Activated naive CD8-positive, alpha-beta T cell treated with anti-CD3 and anti-CD28 coated beads for 36 hours (primary cell): ENCODE data around the gene ARL3. TPM values are rescaled to one million over a fixed set of nuclear protein-coding genes. Genes with fewer than 3 reads are reported as not detected.
"Not testable (repeated sequence)": the region's sequence is repeated elsewhere in the genome, so short reads cannot be mapped to it uniquely, and the experiment has no call there.

Experiments
- DNase-seq: peaks from one replicate; pipeline ENCODE4 v3.0.0; 2021
- H3K27ac Mint-ChIP-seq: one replicate; pipeline ENCODE4 v1.8.0; 2022; ENCODE audit warnings: mild to moderate bottlenecking, moderate library complexity, mixed read lengths
- H3K27me3 Mint-ChIP-seq: one replicate; pipeline ENCODE4 v1.8.0; 2022; ENCODE audit warnings: mild to moderate bottlenecking, mixed read lengths
- H3K36me3 Mint-ChIP-seq: one replicate; pipeline ENCODE4 v1.8.0; 2021; ENCODE audit warnings: mild to moderate bottlenecking, mixed read lengths
- H3K4me1 Mint-ChIP-seq: one replicate; pipeline ENCODE4 v1.8.0; 2021; ENCODE audit warnings: mixed read lengths
- H3K4me3 Mint-ChIP-seq: one replicate; pipeline ENCODE4 v1.8.0; 2022; ENCODE audit warnings: mild to moderate bottlenecking, moderate library complexity, mixed read lengths
- H3K9me3 Mint-ChIP-seq: one replicate; pipeline ENCODE4 v1.8.0; 2022; ENCODE audit warnings: mixed read lengths
- total RNA-seq, 2 experiments: library from RNA; stranded (reverse); gene quantifications; one replicate each; pipeline ENCODE4 v1.2.3, GENCODE V29; 2021

The ARL3 gene
- total RNA-seq, 2 experiments from 2014 or later = 5.7 to 6.2 TPM

DNA sequence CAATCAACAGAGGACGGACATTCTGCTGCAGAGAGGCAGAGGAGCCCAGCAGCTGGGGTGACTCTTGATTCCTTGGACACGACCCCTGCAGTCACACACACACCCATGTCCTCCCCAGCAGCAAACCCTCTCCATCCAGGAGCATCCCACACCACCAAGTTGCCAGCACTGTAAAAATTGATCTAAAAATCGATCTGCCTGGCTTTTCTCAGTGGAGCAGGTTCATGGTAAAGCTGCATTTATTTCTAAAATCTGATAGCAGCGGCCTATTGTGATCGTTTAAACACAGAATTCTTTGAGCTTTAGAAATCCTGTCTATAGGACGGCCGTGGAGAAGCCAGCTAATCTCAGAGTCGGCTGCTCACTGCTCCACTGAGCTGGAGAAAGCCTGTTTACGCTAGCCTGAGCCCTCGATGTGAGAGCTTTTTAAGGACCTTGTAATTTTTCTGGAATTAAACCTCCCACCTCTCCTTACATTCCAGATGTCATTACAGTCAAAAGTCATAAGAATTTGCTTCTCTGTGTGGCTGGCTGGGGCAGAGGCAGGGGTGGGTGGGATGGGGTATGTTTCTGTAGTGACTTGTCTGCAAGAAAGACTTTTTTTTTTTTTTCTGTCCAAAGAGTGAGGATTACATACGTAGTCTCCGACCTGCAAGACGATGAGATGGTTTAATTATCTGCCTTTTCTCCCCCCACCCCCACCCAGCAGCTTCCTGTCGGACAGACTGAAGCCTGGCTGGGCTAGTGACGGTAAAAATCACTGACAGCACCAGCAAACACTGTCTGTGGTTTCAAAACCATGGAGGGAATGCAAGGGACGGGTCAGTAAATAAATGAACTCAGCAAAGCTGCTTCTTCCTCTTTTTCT is 38.3 kb downstream of the ARL3 start:
- H3K27ac Mint-ChIP-seq = no peak overlapping the region

DNA sequence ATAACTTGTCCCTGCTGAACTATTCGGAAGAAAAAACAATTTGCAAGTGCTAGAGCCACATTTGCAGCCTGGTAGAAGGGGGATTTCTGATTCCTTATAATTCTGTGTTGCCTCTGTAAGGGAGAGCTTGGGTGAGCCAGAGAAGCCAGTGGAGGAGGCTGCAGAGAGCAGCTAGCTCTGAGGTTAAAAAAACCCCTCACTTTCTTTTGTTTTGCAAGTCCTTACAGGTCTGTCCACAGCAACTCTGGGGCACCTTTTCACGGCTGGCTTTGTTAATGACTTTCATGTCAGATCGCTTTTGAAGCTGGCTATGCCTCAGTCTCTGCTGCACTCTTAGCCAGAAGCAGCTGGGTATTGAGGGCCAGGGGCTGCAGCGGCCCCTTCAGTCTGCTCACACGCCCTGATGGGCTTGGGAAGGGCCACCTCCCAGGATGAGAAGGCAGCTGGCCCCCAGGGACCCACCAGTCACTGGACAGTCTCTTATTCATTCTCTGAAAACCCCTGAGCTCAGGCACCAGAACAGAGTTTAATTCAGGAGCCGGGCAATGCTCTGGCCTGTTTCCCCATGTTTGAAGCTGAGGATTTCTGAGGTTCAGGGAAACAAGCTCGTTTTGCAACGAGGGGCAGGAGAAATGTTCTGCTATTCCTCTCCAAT is 39.1 kb downstream of the ARL3 start:
- H3K9me3 Mint-ChIP-seq = no peaks in the 10 kb centered on the region
- H3K27me3 Mint-ChIP-seq = no peaks in the 10 kb centered on the region
- no peaks in the 10 kb centered on the region for H3K36me3 Mint-ChIP-seq
- peak overlapping the region; percentile 78 for H3K4me3 Mint-ChIP-seq
- peak overlapping the region; percentile 42 for H3K27ac Mint-ChIP-seq
- H3K4me1 Mint-ChIP-seq = peaks cover 39% of the 10 kb centered on the region
- no peak for DNase-seq

More for the DNA sequence above, 38.3 kb downstream of the ARL3 start:
- DNase-seq = no peak
- no peak overlapping the region for H3K4me3 Mint-ChIP-seq
- no peaks in the 10 kb centered on the region for H3K9me3 Mint-ChIP-seq
- H3K36me3 Mint-ChIP-seq = no peaks in the 10 kb centered on the region
- peaks cover 39% of the 10 kb centered on the region for H3K4me1 Mint-ChIP-seq
- H3K27me3 Mint-ChIP-seq = no peaks in the 10 kb centered on the region

GRCh38 chr10:102674566-102674965 is 39.6 kb downstream of the ARL3 start:
- Mint-ChIP-seq H3K4me1 (peaks cover 42% of the 10 kb centered on the region), H3K36me3 (no peaks in the 10 kb centered on the region), H3K27ac (peak overlapping the region; percentile 42), H3K4me3 (peak overlapping the region; percentile 78), H3K27me3 (no peaks in the 10 kb centered on the region), H3K9me3 (no peaks in the 10 kb centered on the region)
- DNase-seq = no peak

DNA sequence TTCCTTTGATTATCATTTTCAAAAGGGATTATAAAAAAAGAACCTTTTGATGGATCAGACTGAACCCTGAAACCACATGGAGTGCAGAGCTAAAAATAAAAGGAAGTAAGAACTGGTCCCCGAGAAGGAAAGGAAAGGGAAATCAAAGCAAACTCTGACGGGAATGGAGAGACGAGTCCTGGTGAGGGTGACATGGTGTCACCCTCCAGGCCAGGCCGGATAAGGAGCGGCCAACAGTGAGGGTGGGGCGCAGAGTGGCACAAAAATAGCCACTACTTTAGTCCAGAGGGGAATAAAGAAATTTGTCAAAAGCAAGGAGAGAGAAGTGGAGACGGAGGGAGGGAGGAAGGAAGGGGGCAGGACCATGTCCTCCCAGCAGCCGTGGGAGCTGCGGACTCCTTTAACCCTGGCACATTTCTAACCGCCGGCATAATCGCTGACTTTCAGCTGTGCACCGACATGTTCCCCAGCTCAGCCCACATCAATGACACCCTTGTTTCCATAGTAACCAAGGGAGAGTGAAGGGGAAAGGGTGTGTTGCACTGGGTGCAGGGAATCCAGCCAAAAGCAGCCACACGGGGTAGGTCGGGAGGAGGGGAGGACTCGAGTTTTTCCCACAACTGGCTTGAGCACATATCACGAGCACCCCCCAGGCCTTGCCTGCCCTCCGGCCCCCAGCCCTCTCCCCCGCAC is 40.2 kb downstream of the ARL3 start:
- DNase-seq = peak; percentile 72
- no peaks in the 10 kb centered on the region for H3K36me3 Mint-ChIP-seq
- no peaks in the 10 kb centered on the region for H3K9me3 Mint-ChIP-seq
- H3K4me3 Mint-ChIP-seq = peak overlapping the region; percentile 78
- no peaks in the 10 kb centered on the region for H3K27me3 Mint-ChIP-seq
- peak overlapping the region; percentile 40 for H3K27ac Mint-ChIP-seq
- peaks cover 42% of the 10 kb centered on the region for H3K4me1 Mint-ChIP-seq

DNA sequence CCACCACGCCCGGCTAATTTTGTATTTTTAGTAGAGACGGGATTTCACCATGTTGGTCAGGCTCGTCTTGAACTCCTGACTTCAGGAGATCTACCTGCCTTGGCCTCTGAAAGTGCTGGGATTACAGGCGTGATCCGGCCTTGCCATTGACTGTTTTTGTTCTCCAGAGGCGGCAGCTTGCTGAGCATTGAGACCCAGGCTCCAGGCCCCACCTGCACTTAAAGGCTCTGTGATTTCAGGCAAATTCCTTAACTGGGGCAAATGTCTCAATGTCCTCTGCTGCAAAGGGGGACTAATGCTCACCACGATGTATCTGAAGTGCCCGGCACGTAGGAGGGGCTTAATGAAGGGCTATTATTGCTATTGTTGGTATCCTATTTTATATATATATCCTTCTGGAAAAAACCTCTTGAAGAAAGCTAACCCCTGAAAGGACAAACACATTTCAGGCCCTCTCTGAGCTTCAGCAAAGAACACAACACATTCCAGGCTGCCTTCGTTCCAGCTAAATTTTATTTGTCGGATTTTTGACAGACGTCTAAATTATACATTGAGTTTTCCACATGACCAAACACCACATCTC is 40.9 kb downstream of the ARL3 start:
- no peak for DNase-seq
- Mint-ChIP-seq H3K27me3 (no peaks in the 10 kb centered on the region), H3K4me3 (peak overlapping the region; percentile 78), H3K9me3 (no peaks in the 10 kb centered on the region), H3K36me3 (no peaks in the 10 kb centered on the region), H3K27ac (peak overlapping the region; percentile 40), H3K4me1 (peaks cover 41% of the 10 kb centered on the region)

GRCh38 chr10:102670871-102671434 is 43.2 kb downstream of the ARL3 start:
- peaks cover 40% of the 10 kb centered on the region for H3K4me1 Mint-ChIP-seq
- H3K4me3 Mint-ChIP-seq = no peak overlapping the region
- H3K27ac Mint-ChIP-seq = no peak overlapping the region

GRCh38 chr10:102670065-102670670 is 44.0 kb downstream of the ARL3 start:
- Mint-ChIP-seq H3K4me1 (peaks cover 32% of the 10 kb centered on the region), H3K27me3 (no peaks in the 10 kb centered on the region), H3K36me3 (no peaks in the 10 kb centered on the region), H3K4me3 (no peak overlapping the region), H3K9me3 (no peaks in the 10 kb centered on the region), H3K27ac (no peak overlapping the region)
- DNase-seq = no peak

More at GRCh38 chr10:102670871-102671434, 43.2 kb downstream of the ARL3 start:
- DNase-seq = no peak
- Mint-ChIP-seq H3K9me3 (no peaks in the 10 kb centered on the region), H3K36me3 (no peaks in the 10 kb centered on the region), H3K27me3 (no peaks in the 10 kb centered on the region)

GRCh38 chr10:102669206-102670064 is 44.8 kb downstream of the ARL3 start:
- H3K27ac Mint-ChIP-seq = no peak overlapping the region
- H3K4me3 Mint-ChIP-seq = no peak overlapping the region
- H3K27me3 Mint-ChIP-seq = no peaks in the 10 kb centered on the region
- no peak for DNase-seq
- no peaks in the 10 kb centered on the region for H3K36me3 Mint-ChIP-seq
- no peaks in the 10 kb centered on the region for H3K9me3 Mint-ChIP-seq
- peaks cover 25% of the 10 kb centered on the region for H3K4me1 Mint-ChIP-seq

GRCh38 chr10:102668326-102669107 is 45.7 kb downstream of the ARL3 start:
- no peak overlapping the region for H3K27ac Mint-ChIP-seq
- H3K36me3 Mint-ChIP-seq = no peaks in the 10 kb centered on the region
- no peak for DNase-seq
- H3K4me3 Mint-ChIP-seq = no peak overlapping the region
- H3K4me1 Mint-ChIP-seq = peaks cover 16% of the 10 kb centered on the region
- no peaks in the 10 kb centered on the region for H3K27me3 Mint-ChIP-seq
- no peaks in the 10 kb centered on the region for H3K9me3 Mint-ChIP-seq

DNA sequence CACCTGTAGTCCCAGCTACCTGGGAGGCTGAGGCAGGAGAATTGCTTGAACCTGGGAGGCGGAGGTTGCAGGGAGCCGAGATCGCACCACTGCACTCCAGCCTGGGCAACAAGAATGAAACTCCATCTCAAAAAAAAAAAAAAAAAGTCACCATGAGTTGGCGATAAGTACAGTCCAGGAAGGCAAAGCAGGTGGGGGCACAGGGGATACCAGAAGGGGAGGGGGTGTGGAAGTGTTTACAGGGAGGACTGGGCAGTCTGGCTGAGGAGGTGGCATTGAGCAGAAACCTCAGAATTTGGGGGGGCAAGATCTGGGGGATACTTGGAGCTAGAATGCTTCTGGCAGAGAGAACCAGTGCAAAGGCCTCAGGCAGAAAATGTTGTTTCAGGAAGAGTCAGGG is 46.8 kb downstream of the ARL3 start:
- DNase-seq, H3K9me3 Mint-ChIP-seq, H3K36me3 Mint-ChIP-seq, H3K27ac Mint-ChIP-seq, H3K4me3 Mint-ChIP-seq, H3K27me3 Mint-ChIP-seq: not testable (repeated sequence)
- H3K4me1 Mint-ChIP-seq = peaks cover 16% of the 10 kb centered on the region

DNA sequence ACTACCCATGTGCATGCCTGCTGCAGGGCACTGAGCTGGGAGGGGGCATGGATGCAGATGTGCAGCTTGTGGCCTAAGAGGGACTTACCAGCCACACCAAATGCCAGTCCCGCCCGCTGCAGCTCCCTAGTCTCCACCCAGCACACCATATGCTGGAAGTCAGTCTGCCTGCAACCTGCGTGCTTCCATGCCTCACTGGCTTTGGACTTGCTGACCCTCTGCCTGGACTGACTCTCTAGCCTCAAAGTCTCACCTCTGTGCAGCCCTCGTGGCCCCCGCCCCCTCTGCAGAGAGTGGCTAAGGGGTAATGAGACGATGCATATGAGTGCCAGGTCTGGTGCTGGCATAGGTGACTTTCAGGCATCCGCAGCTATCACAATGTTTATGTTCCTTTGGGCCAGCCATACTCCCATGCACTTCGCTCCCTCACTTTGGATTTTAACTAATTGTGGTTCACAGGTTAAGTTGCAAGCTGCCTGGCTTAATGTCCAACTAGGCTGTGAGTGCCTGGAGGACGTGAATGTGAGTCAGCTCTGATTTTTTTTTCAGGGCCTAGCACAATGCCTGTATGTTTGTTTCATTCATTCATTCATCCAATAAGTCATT is 48.2 kb downstream of the ARL3 start:
- DNase-seq = no peak
- Mint-ChIP-seq H3K27ac (no peak overlapping the region), H3K4me1 (peaks cover 29% of the 10 kb centered on the region), H3K36me3 (no peaks in the 10 kb centered on the region), H3K9me3 (no peaks in the 10 kb centered on the region), H3K4me3 (no peak overlapping the region), H3K27me3 (no peaks in the 10 kb centered on the region)

DNA sequence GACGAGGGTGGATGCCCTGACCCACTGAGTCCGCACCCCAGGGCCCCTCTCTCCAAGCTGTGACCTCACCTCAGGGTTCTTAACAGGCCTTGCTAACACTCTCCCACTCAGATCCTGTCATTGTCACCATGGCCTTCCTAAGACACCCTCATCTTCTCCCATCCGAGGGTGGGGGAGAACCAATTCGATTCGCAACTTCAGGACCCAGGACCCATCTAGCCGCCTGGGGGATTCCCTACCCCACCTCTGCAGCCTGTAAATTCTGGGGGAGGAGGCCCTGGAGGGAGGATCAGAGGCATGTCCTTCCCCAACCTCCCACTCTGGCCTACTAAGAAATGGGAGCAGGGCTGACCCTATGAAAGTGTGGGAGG is 52.6 kb downstream of the ARL3 start:
- Mint-ChIP-seq H3K27ac (peak overlapping the region; percentile 78), H3K27me3 (no peaks in the 10 kb centered on the region), H3K9me3 (no peaks in the 10 kb centered on the region), H3K4me3 (peak overlapping the region; percentile 67), H3K36me3 (peaks cover 2% of the 10 kb centered on the region), H3K4me1 (peaks cover 45% of the 10 kb centered on the region)
- DNase-seq = no peak
